Measurements from ENCODE around the gene SMAP1. TPM values are rescaled to one million over a fixed set of nuclear protein-coding genes. Genes with fewer than 3 reads are reported as not detected.

The SMAP1 gene
- total and polyA plus RNA-seq, 9 of the 15 experiments (the other 6 are each of a cell fraction or from before 2014, with no cell fraction given): 11.4 to 26.4 (median 15.5) TPM

- peak; percentile 61 to 80 for TF ChIP-seq E2F6 (IDR thresholded peaks at IDR 0.05; ENCODE audit: borderline replicate concordance in 1 of 2, extremely low read depth in 1 of 2, insufficient read depth in 1 of 2, insufficient read length in 1 of 2, low read depth in 1 of 2, low read length in 1 of 2, poor library complexity in 1 of 2, severe bottlenecking in 1 of 2)
- peak; percentile 43; the same call in 1 of the 2 replicates for TF ChIP-seq HCFC1 (IDR thresholded peaks at IDR 0.05; ENCODE audit: low read depth, low read length)
- TF ChIP-seq HNRNPUL1 (IDR thresholded peaks at IDR 0.05; ENCODE audit: low read length): no peak
- TF ChIP-seq CREB3L1 (IDR thresholded peaks at IDR 0.05; ENCODE audit: borderline replicate concordance, low read depth): peak; percentile 95
- no peak for TF ChIP-seq ZNF354B (CRISPR knock-in tag; IDR thresholded peaks at IDR 0.05)
- TF ChIP-seq ZNF518B (CRISPR knock-in tag; IDR thresholded peaks at IDR 0.05): no peak
- TF ChIP-seq ZNF639 (CRISPR knock-in tag; conservative IDR thresholded peaks at IDR 0.05 in 1 of 2, IDR thresholded peaks at IDR 0.05 in 1 of 2): peak in 1 of 2 experiments; percentile 81; a peak in 1 of 4 replicates
- TF ChIP-seq ATF7 (IDR thresholded peaks at IDR 0.05): peak; percentile 69; the same call in 1 of the 2 replicates
- 0 out of 2 replicates have a peak, but pooled peaks have one; percentile 69 for TF ChIP-seq RBM34 (IDR thresholded peaks at IDR 0.05; ENCODE audit: borderline replicate concordance, insufficient read depth, low read length)
- no peak for TF ChIP-seq SMAD2 (IDR thresholded peaks at IDR 0.05; ENCODE audit: low read depth, low read length)
- TF ChIP-seq VEZF1 (CRISPR knock-in tag; IDR thresholded peaks at IDR 0.05): peak; percentile 97
- 0 out of 2 replicates have a peak, but pooled peaks have one; percentile 56 for TF ChIP-seq ZNF282 (CRISPR knock-in tag; IDR thresholded peaks at IDR 0.05)
- no peak for TF ChIP-seq BRF1 (IDR thresholded peaks at IDR 0.05; ENCODE audit: borderline replicate concordance, extremely low read depth, insufficient read length)
- no peak for TF ChIP-seq ZNF830 (CRISPR knock-in tag; IDR thresholded peaks at IDR 0.05)
- TF ChIP-seq ZNF197 (CRISPR knock-in tag; IDR thresholded peaks at IDR 0.05; ENCODE audit: low read depth): no peak
- TF ChIP-seq ZBTB7A (IDR thresholded peaks at IDR 0.05; ENCODE audit: borderline replicate concordance, control insufficient read depth, low read depth, low read length): peak; percentile 76; the same call in 1 of the 2 replicates
These were observed at the start of gene SMAP1 (continued) for GRCh38 chr6:70667711-70668498.

Measured in K562 (cell line).